ENCODE results near the gene PRR19.

The PRR19 gene

DNA sequence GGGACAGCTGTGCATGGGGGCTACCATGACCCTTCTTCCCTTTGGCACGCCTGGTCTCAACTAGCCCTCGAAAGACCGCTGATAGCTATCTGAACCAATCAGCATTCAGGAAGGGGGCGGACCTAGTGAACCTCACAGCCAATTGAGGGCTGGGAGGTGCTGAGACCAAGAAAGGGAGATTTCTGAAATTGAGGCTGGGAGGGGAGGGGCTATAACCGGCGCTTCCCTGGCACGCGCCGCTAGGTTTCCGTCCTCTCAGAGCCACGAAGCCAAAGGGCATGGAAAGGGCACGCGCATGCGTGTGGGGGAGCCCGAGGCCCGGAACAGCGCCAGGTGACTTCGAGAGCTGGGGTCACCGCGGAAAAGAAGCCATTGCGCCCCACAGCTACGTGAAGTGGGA is 4.7 kb downstream of the PRR19 start:
- H3K27me3 ChIP-seq (ENCODE audit: insufficient read depth, poor library complexity, severe bottlenecking), result no peaks in the 10 kb centered on the region
- DNase-seq (ENCODE audit: low read depth in 1 of 2, low spot score in 1 of 2), result no peak

DNA sequence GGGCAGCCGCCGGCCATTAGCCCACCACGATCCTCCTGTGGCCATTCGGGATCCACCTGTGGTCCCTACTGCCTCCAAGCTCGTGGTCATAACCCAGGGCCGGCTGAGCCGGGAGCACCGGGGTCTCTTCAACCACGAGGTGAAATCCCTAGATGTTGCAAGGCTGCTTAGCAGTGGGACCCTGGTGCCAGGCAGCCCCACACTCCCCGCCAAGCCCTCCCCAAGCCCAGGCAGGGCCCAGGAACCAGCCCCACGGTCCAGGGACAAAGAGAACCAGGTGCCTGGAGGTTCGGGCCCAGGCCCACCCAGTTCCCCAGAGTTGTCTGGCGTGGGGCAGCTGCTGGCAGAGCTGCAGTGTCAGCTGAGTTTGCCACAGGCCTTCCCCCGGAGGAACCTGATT is 7.8 kb downstream of the PRR19 start:
- Histone ChIP-seq H3K27ac (replicated peaks) (no peak overlapping the region), H3K4me3 (replicated peaks; ENCODE audit: insufficient read depth, low read length) (no peak overlapping the region), H3K27me3 (ENCODE audit: insufficient read depth, poor library complexity, severe bottlenecking) (peaks cover 17% of the 10 kb centered on the region)
- no peak for DNase-seq (ENCODE audit: low read depth in 1 of 2, low spot score in 1 of 2)
- TF ChIP-seq GABPA (IDR thresholded peaks at IDR 0.05; ENCODE audit: low read depth) (no peak), REST (IDR thresholded peaks at IDR 0.05; ENCODE audit: insufficient replicate concordance, low read depth) (no peak), POLR2AphosphoS5 (IDR thresholded peaks at IDR 0.05; ENCODE audit: low read depth) (no peak), SPI1 (IDR thresholded peaks at IDR 0.05; ENCODE audit: borderline replicate concordance, low read depth) (no peak)
- TF ChIP-seq, protein P1, sequence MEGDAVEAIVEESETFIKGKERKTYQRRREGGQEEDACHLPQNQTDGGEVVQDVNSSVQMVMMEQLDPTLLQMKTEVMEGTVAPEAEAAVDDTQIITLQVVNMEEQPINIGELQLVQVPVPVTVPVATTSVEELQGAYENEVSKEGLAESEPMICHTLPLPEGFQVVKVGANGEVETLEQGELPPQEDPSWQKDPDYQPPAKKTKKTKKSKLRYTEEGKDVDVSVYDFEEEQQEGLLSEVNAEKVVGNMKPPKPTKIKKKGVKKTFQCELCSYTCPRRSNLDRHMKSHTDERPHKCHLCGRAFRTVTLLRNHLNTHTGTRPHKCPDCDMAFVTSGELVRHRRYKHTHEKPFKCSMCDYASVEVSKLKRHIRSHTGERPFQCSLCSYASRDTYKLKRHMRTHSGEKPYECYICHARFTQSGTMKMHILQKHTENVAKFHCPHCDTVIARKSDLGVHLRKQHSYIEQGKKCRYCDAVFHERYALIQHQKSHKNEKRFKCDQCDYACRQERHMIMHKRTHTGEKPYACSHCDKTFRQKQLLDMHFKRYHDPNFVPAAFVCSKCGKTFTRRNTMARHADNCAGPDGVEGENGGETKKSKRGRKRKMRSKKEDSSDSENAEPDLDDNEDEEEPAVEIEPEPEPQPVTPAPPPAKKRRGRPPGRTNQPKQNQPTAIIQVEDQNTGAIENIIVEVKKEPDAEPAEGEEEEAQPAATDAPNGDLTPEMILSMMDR (IDR thresholded peaks at IDR 0.05; ENCODE audit: insufficient read depth, low read length), result no peak

More for the DNA sequence above, 4.7 kb downstream of the PRR19 start:
- TF ChIP-seq, protein P1 (IDR thresholded peaks at IDR 0.05; ENCODE audit: insufficient read depth, low read length), result no peak
- TF ChIP-seq REST (IDR thresholded peaks at IDR 0.05; ENCODE audit: insufficient replicate concordance, low read depth) (no peak), GABPA (IDR thresholded peaks at IDR 0.05; ENCODE audit: low read depth) (no peak), SPI1 (IDR thresholded peaks at IDR 0.05; ENCODE audit: borderline replicate concordance, low read depth) (no peak), POLR2AphosphoS5 (IDR thresholded peaks at IDR 0.05; ENCODE audit: low read depth) (no peak)
- H3K27ac ChIP-seq (replicated peaks), result no peak overlapping the region
- no peak overlapping the region for H3K4me3 ChIP-seq (replicated peaks; ENCODE audit: insufficient read depth, low read length)

GRCh38 chr19:42311657-42312056 is 9.7 kb downstream of the PRR19 start:
- no peak for TF ChIP-seq REST (IDR thresholded peaks at IDR 0.05; ENCODE audit: insufficient replicate concordance, low read depth)
- TF ChIP-seq GABPA (IDR thresholded peaks at IDR 0.05; ENCODE audit: low read depth), result no peak
- TF ChIP-seq POLR2AphosphoS5 (IDR thresholded peaks at IDR 0.05; ENCODE audit: low read depth), result no peak
- TF ChIP-seq, protein P1 (IDR thresholded peaks at IDR 0.05; ENCODE audit: insufficient read depth, low read length), result no peak
- TF ChIP-seq SPI1 (IDR thresholded peaks at IDR 0.05; ENCODE audit: borderline replicate concordance, low read depth), result no peak
- no peak for DNase-seq (ENCODE audit: low read depth in 1 of 2, low spot score in 1 of 2)
- no peak overlapping the region for H3K4me3 ChIP-seq (replicated peaks; ENCODE audit: insufficient read depth, low read length)
- no peak overlapping the region for H3K27ac ChIP-seq (replicated peaks)
- peaks cover 17% of the 10 kb centered on the region for H3K27me3 ChIP-seq (ENCODE audit: insufficient read depth, poor library complexity, severe bottlenecking)

Measured in HL-60 (cell line).